Measurements from ENCODE around the gene CYTH3.

- TF ChIP-seq CTCF (conservative IDR thresholded peaks at IDR 0.05; ENCODE audit: low read depth, low read length) (no peak), CEBPB (IDR thresholded peaks at IDR 0.05; ENCODE audit: low read depth, low read length) (no peak), POLR2A (IDR thresholded peaks at IDR 0.05; ENCODE audit: low read depth, low read length) (no peak), USF2 (IDR thresholded peaks at IDR 0.05; ENCODE audit: low read depth, low read length) (no peak), BHLHE40 (IDR thresholded peaks at IDR 0.05; ENCODE audit: low read depth, low read length) (no peak), RCOR1 (IDR thresholded peaks at IDR 0.05; ENCODE audit: insufficient replicate concordance, low read length) (no peak), SMC3 (IDR thresholded peaks at IDR 0.05; ENCODE audit: low read depth, low read length) (no peak)
These were observed 6.4 kb upstream of the CYTH3 start for GRCh38 chr7:6278749-6279310.
